ENCODE results near the gene PPP1R3G. TPM values are rescaled to one million over a fixed set of nuclear protein-coding genes. Genes with fewer than 3 reads are reported as not detected.

PPP1R3G gene
- total and polyA plus RNA-seq, 4 donors: 0.10 to 1.5 (median 0.43) TPM

- 88 to 92% methylated on average over 3 of the region's 3 CpGs for WGBS, 2 donors
Measured at GRCh38 chr6:5042436-5042835, 42.7 kb upstream of the PPP1R3G start.

GRCh38 chr6:5044866-5045265, 40.3 kb upstream of the PPP1R3G start:
- no peak overlapping the region for H3K9ac ChIP-seq (ENCODE audit: insufficient read depth in 1 of 2, low read length in 2 of 2)
- no peaks in the 10 kb centered on the region for H3K27me3 ChIP-seq (ENCODE audit: control insufficient read depth in 3 of 3, insufficient read depth in 3 of 3, low read length in 2 of 3)
- H3K4me3 ChIP-seq: no peak overlapping the region
- H3K9me3 ChIP-seq (ENCODE audit: control insufficient read depth in 4 of 4, insufficient read depth in 3 of 4, low read length in 3 of 4): peaks cover 0 to 3% (median 0%) of the 10 kb centered on the region in 4 donors
- no peak for DNase-seq
- no peaks in the 10 kb centered on the region for H3K36me3 ChIP-seq (ENCODE audit: control insufficient read depth in 4 of 4, insufficient read depth in 4 of 4, low read length in 4 of 4)
- no peak for ATAC-seq (ENCODE audit: insufficient read depth, low FRiP score)
- no peak for TF ChIP-seq CTCF (IDR thresholded peaks at IDR 0.05; ENCODE audit: control extremely low read depth, extremely low read depth)
- 72 to 94% methylated on average over 3 of the region's 3 CpGs for WGBS, 2 donors
- H3K27ac ChIP-seq (ENCODE audit: low read depth in 1 of 2, low read length in 1 of 2): no peak overlapping the region
- H3K4me1 ChIP-seq (ENCODE audit: control insufficient read depth in 5 of 5, insufficient read depth in 5 of 5, low read length in 5 of 5): peaks cover 0 to 9% (median 0%) of the 10 kb centered on the region in 5 donors

More at GRCh38 chr6:5042436-5042835, 42.7 kb upstream of the PPP1R3G start:
- ATAC-seq (ENCODE audit: insufficient read depth, low FRiP score) (no peak), DNase-seq (no peak)
- Histone ChIP-seq H3K27me3 (ENCODE audit: control insufficient read depth in 3 of 3, insufficient read depth in 3 of 3, low read length in 2 of 3) (no peaks in the 10 kb centered on the region), H3K4me3 (no peak overlapping the region), H3K36me3 (ENCODE audit: control insufficient read depth in 4 of 4, insufficient read depth in 4 of 4, low read length in 4 of 4) (no peaks in the 10 kb centered on the region), H3K9ac (ENCODE audit: insufficient read depth in 1 of 2, low read length in 2 of 2) (no peak overlapping the region), H3K9me3 (ENCODE audit: control insufficient read depth in 4 of 4, insufficient read depth in 3 of 4, low read length in 3 of 4) (no peaks in the 10 kb centered on the region), H3K27ac (ENCODE audit: low read depth in 1 of 2, low read length in 1 of 2) (no peak overlapping the region), H3K4me1 (ENCODE audit: control insufficient read depth in 5 of 5, insufficient read depth in 5 of 5, low read length in 5 of 5) (peaks cover 0 to 9% (median 0%) of the 10 kb centered on the region in 5 donors)
- TF ChIP-seq CTCF (IDR thresholded peaks at IDR 0.05; ENCODE audit: control extremely low read depth, extremely low read depth): no peak

- no peaks in the 10 kb centered on the region for H3K36me3 ChIP-seq (ENCODE audit: control insufficient read depth in 4 of 4, insufficient read depth in 4 of 4, low read length in 4 of 4)
- H3K9ac ChIP-seq (ENCODE audit: insufficient read depth in 1 of 2, low read length in 2 of 2): no peak overlapping the region
- WGBS, 2 donors: 69 to 76% methylated on average over 8 of the region's 8 CpGs
- peaks cover 0 to 7% (median 2%) of the 10 kb centered on the region in 4 donors for H3K9me3 ChIP-seq (ENCODE audit: control insufficient read depth in 4 of 4, insufficient read depth in 3 of 4, low read length in 3 of 4)
- peaks cover 0 to 9% (median 0%) of the 10 kb centered on the region in 5 donors for H3K4me1 ChIP-seq (ENCODE audit: control insufficient read depth in 5 of 5, insufficient read depth in 5 of 5, low read length in 5 of 5)
- TF ChIP-seq CTCF (IDR thresholded peaks at IDR 0.05; ENCODE audit: control extremely low read depth, extremely low read depth): no peak
- H3K27me3 ChIP-seq (ENCODE audit: control insufficient read depth in 3 of 3, insufficient read depth in 3 of 3, low read length in 2 of 3): no peaks in the 10 kb centered on the region
- no peak overlapping the region for H3K27ac ChIP-seq (ENCODE audit: low read depth in 1 of 2, low read length in 1 of 2)
- no peak overlapping the region for H3K4me3 ChIP-seq
- DNase-seq (peak in 2 of 3 donors; percentile 66 to 77), ATAC-seq (ENCODE audit: insufficient read depth, low FRiP score) (no peak)
Measured at GRCh38 chr6:5045416-5045815, 39.7 kb upstream of the PPP1R3G start.

GRCh38 chr6:5046430-5046829, 38.7 kb upstream of the PPP1R3G start:
- TF ChIP-seq CTCF (IDR thresholded peaks at IDR 0.05; ENCODE audit: control extremely low read depth, extremely low read depth): no peak
- no peak overlapping the region for H3K27ac ChIP-seq (ENCODE audit: low read depth in 1 of 2, low read length in 1 of 2)
- H3K4me1 ChIP-seq (ENCODE audit: control insufficient read depth in 5 of 5, insufficient read depth in 5 of 5, low read length in 5 of 5): peaks cover 0 to 9% (median 0%) of the 10 kb centered on the region in 5 donors
- DNase-seq: peak in 1 of 3 donors; percentile 36
- no peaks in the 10 kb centered on the region for H3K36me3 ChIP-seq (ENCODE audit: control insufficient read depth in 4 of 4, insufficient read depth in 4 of 4, low read length in 4 of 4)
- H3K9me3 ChIP-seq (ENCODE audit: control insufficient read depth in 4 of 4, insufficient read depth in 3 of 4, low read length in 3 of 4): peaks cover 0 to 10% (median 5%) of the 10 kb centered on the region in 4 donors
- no peak for ATAC-seq (ENCODE audit: insufficient read depth, low FRiP score)
- H3K9ac ChIP-seq (ENCODE audit: insufficient read depth in 1 of 2, low read length in 2 of 2): no peak overlapping the region
- no peaks in the 10 kb centered on the region for H3K27me3 ChIP-seq (ENCODE audit: control insufficient read depth in 3 of 3, insufficient read depth in 3 of 3, low read length in 2 of 3)
- no peak overlapping the region for H3K4me3 ChIP-seq
- WGBS, 2 donors: 92% methylated on average over 9 of the region's 9 CpGs
